Fibroblast of lung (primary cell): ENCODE data around the gene DUSP19. TPM values are rescaled to one million over a fixed set of nuclear protein-coding genes. Genes with fewer than 3 reads are reported as not detected.
A peak's percentile ranks its signal among the peaks of the same experiment; 100 is the strongest.

Experiments
- DNase-seq, 2 donors: peaks; one replicate each; pipeline versions ENCODE4 v3.0.0 to v3.0.0-alpha.2; 2010; ENCODE audit warnings: low read depth in 2 of 2
- H2AFZ ChIP-seq: 2 replicates; pipeline ENCODE4 v1.5.1; 2012; ENCODE audit warnings: low read length, control low read depth, inconsistent platforms
- H3K27ac ChIP-seq: 2 replicates; pipeline ENCODE4 v1.5.1; 2011; ENCODE audit warnings: low read length, control low read depth; ENCODE audit not compliant: insufficient read depth
- H3K27me3 ChIP-seq: 2 replicates; pipeline ENCODE4 v1.5.1; 2011; ENCODE audit warnings: mild to moderate bottlenecking, low read length; ENCODE audit not compliant: control insufficient read depth, insufficient read depth
- H3K36me3 ChIP-seq: 2 replicates; pipeline ENCODE4 v1.5.1; 2011; ENCODE audit warnings: low read length; ENCODE audit not compliant: control insufficient read depth, insufficient read depth
- H3K4me1 ChIP-seq: 2 replicates; pipeline ENCODE4 v1.5.1; 2011; ENCODE audit warnings: low read length; ENCODE audit not compliant: control insufficient read depth, insufficient read depth; ENCODE audit errors: extremely low read depth
- H3K4me2 ChIP-seq: 2 replicates; pipeline ENCODE4 v1.5.1; 2011; ENCODE audit warnings: low read length, control low read depth; ENCODE audit not compliant: insufficient read depth; ENCODE audit errors: extremely low read depth
- H3K4me3 ChIP-seq, 4 experiments: fragments of 200-600 bp in 1 of 4; sonication (generic) in 1 of 4; replicated peaks in 1 of 4; 2 replicates each; pipeline ENCODE4 v1.5.1; 2011 to 2016; ENCODE audit warnings: low read length in 4 of 4, low read depth in 3 of 4, mild to moderate bottlenecking in 3 of 4, control low read depth in 2 of 4, inconsistent platforms in 1 of 4, mixed read lengths in 1 of 4; ENCODE audit not compliant: insufficient read depth in 1 of 4; ENCODE audit errors: control extremely low read depth in 1 of 4
- H3K79me2 ChIP-seq: 2 replicates; pipeline ENCODE4 v1.5.1; 2012; ENCODE audit warnings: mild to moderate bottlenecking, low read length, inconsistent platforms; ENCODE audit not compliant: control insufficient read depth, insufficient read depth
- H3K9ac ChIP-seq: 2 replicates; pipeline ENCODE4 v1.5.1; 2011; ENCODE audit warnings: mild to moderate bottlenecking, low read length, control low read depth; ENCODE audit not compliant: insufficient read depth
- H3K9me3 ChIP-seq: 2 replicates; pipeline ENCODE4 v1.5.1; 2012; ENCODE audit warnings: low read depth, low read length; ENCODE audit not compliant: control insufficient read depth, insufficient read depth
- H4K20me1 ChIP-seq: 2 replicates; pipeline ENCODE4 v1.5.1; 2011; ENCODE audit warnings: low read length; ENCODE audit not compliant: control insufficient read depth, insufficient read depth; ENCODE audit errors: extremely low read depth
- CTCF ChIP-seq, 2 donors: IDR thresholded peaks in 1 of 2; conservative IDR thresholded peaks in 1 of 2; 1 replicate in 1 of 2; 2 replicates in 1 of 2; pipeline ENCODE4 v1.5.1; 2011 to 2012; ENCODE audit warnings: low read length in 2 of 2, control low read depth in 1 of 2, inconsistent platforms in 1 of 2, low read depth in 1 of 2, mild to moderate bottlenecking in 1 of 2
- EZH2 ChIP-seq: IDR thresholded peaks from 2 replicates; pipeline ENCODE4 v1.5.1; 2012; ENCODE audit warnings: low read length, control low read depth, mild to moderate bottlenecking; ENCODE audit errors: missing control alignments
- polyA plus RNA-seq, 2 donors: library from polyadenylated mRNA; depleted of rRNA in 1 of 2; stranded (reverse) in 1 of 2; unstranded in 1 of 2; fragments of >200 nt; gene quantifications; 2 replicates each; pipeline ENCODE4 v1.2.1, GENCODE V29; 2011 to 2012; ENCODE audit warnings: missing spikeins in 1 of 2
- total RNA-seq: library from RNA; depleted of rRNA; stranded (reverse); fragments of >200 nt; gene quantifications from 2 replicates; pipeline ENCODE4 v1.2.1, GENCODE V29; 2014

DUSP19 gene
- total and polyA plus RNA-seq, 2 donors (not counting 1 experiment from before 2014, with no cell fraction given): 2.6 to 7.4 TPM

DNA sequence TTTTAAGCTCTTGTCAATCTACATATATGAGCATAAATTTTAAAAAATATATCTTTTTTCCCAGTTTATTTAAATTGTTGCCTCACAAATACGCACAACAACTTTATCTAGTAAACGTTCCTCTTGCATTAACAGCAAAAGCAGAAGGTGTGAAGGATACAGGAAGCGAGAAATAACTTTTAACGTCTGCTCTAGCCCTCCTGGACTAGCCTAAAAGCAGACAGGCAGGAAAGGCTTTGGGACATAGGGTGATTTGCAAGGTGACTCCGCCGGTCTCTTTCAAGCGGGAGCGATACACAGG lies 434 bp upstream of the DUSP19 start:
- H3K79me2 ChIP-seq: no peaks in the 10 kb centered on the region
- peak overlapping the region; percentile 97 for H3K4me2 ChIP-seq
- peak overlapping the region; percentile 43 for H3K9ac ChIP-seq
- no peak for TF ChIP-seq EZH2
- TF ChIP-seq CTCF (conservative IDR thresholded peaks at IDR 0.05 in 1 of 2, IDR thresholded peaks at IDR 0.05 in 1 of 2; ENCODE audit: low read depth in 1 of 2, low read length in 2 of 2): no peak
- no peak for DNase-seq
- no peaks in the 10 kb centered on the region for H3K4me1 ChIP-seq
- no peaks in the 10 kb centered on the region for H4K20me1 ChIP-seq
- peaks cover 10% of the 10 kb centered on the region for H3K27me3 ChIP-seq
- peak overlapping the region; percentile 91 for H2AFZ ChIP-seq
- H3K9me3 ChIP-seq: no peaks in the 10 kb centered on the region
- H3K27ac ChIP-seq: peak overlapping the region; percentile 34
- H3K4me3 ChIP-seq: peak overlapping the region; percentile 63 to 96 (median 67)
- no peaks in the 10 kb centered on the region for H3K36me3 ChIP-seq

- no peaks in the 10 kb centered on the region for H4K20me1 ChIP-seq
- H2AFZ ChIP-seq: peak overlapping the region; percentile 91
- H3K9me3 ChIP-seq: no peaks in the 10 kb centered on the region
- TF ChIP-seq CTCF (conservative IDR thresholded peaks at IDR 0.05 in 1 of 2, IDR thresholded peaks at IDR 0.05 in 1 of 2; ENCODE audit: low read depth in 1 of 2, low read length in 2 of 2) (no peak), EZH2 (no peak)
- H3K27ac ChIP-seq: peak overlapping the region; percentile 34
- no peaks in the 10 kb centered on the region for H3K79me2 ChIP-seq
- H3K4me3 ChIP-seq: peak overlapping the region; percentile 63 to 96 (median 67)
- peak; percentile 37 to 55 for DNase-seq
- H3K27me3 ChIP-seq: peaks cover 10% of the 10 kb centered on the region
- H3K4me1 ChIP-seq: no peaks in the 10 kb centered on the region
- H3K36me3 ChIP-seq: no peaks in the 10 kb centered on the region
- peak overlapping the region; percentile 6 for H3K9ac ChIP-seq
- H3K4me2 ChIP-seq: peak overlapping the region; percentile 97
Measured at GRCh38 chr2:183079139-183079775, 710 bp downstream of the DUSP19 start.

DNA sequence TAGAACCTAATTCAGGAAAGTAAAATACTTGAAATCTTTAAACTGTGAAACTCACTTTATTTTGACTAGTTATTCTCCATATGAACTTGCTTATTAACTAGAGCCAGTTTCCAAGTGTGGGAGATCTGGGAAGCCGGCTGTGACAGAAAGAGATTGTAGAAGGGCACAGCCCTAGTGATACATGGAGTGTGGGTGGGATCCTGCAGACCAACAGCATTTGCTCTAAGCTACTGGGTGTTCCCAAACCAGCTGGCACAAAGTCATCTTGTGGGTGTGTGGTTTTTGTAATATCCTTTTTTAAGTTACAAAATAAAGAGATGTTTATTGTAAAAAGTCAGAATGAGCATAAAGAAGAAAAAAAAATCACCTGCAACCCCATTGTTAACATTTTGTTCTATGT lies 3.4 kb downstream of the DUSP19 start:
- Histone ChIP-seq H3K27me3 (no peaks in the 10 kb centered on the region), H3K4me1 (no peaks in the 10 kb centered on the region), H3K4me2 (no peak overlapping the region), H4K20me1 (no peaks in the 10 kb centered on the region), H3K27ac (no peak overlapping the region), H3K4me3 (no peak overlapping the region), H2AFZ (no peak overlapping the region), H3K9ac (no peak overlapping the region), H3K9me3 (no peaks in the 10 kb centered on the region), H3K36me3 (no peaks in the 10 kb centered on the region), H3K79me2 (no peaks in the 10 kb centered on the region)
- TF ChIP-seq EZH2 (no peak), CTCF (conservative IDR thresholded peaks at IDR 0.05 in 1 of 2, IDR thresholded peaks at IDR 0.05 in 1 of 2; ENCODE audit: low read depth in 1 of 2, low read length in 2 of 2) (no peak)
- peak; percentile 41 to 56 for DNase-seq
